Suprapubic skin (tissue), 3 donors: ENCODE results near the gene PRRT3.

ENCODE experiments used
- CTCF ChIP-seq, 2 donors: fragments of 200-600 bp in 1 of 2; fragments of 450-650 bp in 1 of 2; sonication (generic) in 1 of 2; IDR thresholded peaks; one replicate each; pipeline ENCODE4 v1.5.1; 2016 to 2019; ENCODE audit warnings: antibody characterized with exemption in 2 of 2, mild to moderate bottlenecking in 1 of 2, moderate library complexity in 1 of 2
- POLR2A ChIP-seq, 2 donors: fragments of 450-650 bp; IDR thresholded peaks; one replicate each; pipeline ENCODE4 v1.6.1; 2017; ENCODE audit warnings: antibody characterized with exemption in 2 of 2, mild to moderate bottlenecking in 2 of 2, moderate library complexity in 2 of 2

- no peak for TF ChIP-seq CTCF (IDR thresholded peaks at IDR 0.05)
- no peak for TF ChIP-seq POLR2A (IDR thresholded peaks at IDR 0.05)
Measured at GRCh38 chr3:9932535-9932842, 19.7 kb downstream of the PRRT3 start.
